Measurements from ENCODE around the gene CLDN4.

CLDN4 gene

DNA sequence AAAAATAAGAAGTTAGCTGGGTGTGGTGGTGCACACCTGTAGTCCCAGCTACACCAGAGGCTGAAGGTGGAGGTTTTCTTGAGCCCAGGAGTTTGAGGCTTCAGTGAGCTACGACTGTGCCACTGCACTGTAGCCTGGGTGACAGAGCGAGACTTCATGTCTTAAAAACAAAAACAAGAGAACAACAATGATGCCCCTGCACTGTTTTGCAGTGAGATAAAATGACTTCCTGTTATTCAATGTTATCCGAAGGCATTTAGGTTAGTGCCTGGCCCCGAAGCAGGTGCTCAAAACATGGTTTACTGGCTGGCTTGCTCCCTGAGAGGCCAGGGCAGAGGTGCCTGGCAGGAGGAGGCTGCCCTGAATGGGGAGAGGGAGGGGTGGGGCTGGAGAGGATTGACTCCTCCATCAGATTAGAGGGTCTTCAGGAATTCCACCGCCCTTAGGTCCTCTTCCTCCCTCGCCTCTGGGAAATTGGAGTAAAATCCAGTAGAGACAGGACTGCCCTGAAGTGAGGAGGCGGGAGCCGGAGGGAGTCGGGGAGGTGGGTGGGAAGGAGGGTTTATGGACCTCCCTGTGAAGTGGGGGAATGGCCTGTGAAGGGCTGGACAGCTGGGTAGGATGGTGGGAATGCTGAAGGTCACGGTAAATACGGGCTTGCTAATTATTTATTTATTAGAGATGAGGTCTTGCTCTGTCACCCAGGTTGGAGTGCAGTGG, 6.8 kb upstream of the CLDN4 start:
- peak overlapping the region; percentile 93 for H3K27ac ChIP-seq
- no peak for DNase-seq (ENCODE audit: low spot score)
- TF ChIP-seq, protein P1, sequence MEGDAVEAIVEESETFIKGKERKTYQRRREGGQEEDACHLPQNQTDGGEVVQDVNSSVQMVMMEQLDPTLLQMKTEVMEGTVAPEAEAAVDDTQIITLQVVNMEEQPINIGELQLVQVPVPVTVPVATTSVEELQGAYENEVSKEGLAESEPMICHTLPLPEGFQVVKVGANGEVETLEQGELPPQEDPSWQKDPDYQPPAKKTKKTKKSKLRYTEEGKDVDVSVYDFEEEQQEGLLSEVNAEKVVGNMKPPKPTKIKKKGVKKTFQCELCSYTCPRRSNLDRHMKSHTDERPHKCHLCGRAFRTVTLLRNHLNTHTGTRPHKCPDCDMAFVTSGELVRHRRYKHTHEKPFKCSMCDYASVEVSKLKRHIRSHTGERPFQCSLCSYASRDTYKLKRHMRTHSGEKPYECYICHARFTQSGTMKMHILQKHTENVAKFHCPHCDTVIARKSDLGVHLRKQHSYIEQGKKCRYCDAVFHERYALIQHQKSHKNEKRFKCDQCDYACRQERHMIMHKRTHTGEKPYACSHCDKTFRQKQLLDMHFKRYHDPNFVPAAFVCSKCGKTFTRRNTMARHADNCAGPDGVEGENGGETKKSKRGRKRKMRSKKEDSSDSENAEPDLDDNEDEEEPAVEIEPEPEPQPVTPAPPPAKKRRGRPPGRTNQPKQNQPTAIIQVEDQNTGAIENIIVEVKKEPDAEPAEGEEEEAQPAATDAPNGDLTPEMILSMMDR (conservative IDR thresholded peaks at IDR 0.05; ENCODE audit: low read depth), result no peak
- ChIA-PET CTCF (no interaction called here), POLR2A (ENCODE audit: low non-redundant PET) (no interaction called here)

DNA sequence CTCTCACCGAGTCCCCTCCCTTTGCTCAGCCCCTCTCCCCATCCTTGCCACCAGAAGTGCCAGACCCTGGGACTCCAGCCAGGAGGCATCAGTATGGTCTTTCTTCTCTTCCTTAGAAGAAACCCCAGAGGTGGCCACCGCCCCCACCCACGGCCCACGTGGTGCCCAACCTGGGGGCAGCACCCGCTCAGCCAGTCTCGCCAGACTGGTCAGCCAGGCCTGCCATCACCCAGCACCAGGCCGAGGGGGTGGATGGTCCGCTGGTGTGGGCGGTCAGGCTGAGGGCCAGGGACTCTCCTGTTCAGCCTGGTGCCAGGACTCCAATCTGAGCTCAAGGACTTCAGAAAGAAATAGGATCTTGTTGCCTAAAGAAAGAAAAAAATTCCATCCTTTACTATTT, 5.8 kb upstream of the CLDN4 start:
- POLR2A ChIA-PET (ENCODE audit: low non-redundant PET), result no interaction called here
- CTCF ChIA-PET, result no interaction called here
- TF ChIP-seq, protein P1 (conservative IDR thresholded peaks at IDR 0.05; ENCODE audit: low read depth), result no peak
- DNase-seq (ENCODE audit: low spot score), result no peak
- 0 out of 2 replicates have a peak overlapping the region, but pooled peaks have one; percentile 4 for H3K27ac ChIP-seq

DNA sequence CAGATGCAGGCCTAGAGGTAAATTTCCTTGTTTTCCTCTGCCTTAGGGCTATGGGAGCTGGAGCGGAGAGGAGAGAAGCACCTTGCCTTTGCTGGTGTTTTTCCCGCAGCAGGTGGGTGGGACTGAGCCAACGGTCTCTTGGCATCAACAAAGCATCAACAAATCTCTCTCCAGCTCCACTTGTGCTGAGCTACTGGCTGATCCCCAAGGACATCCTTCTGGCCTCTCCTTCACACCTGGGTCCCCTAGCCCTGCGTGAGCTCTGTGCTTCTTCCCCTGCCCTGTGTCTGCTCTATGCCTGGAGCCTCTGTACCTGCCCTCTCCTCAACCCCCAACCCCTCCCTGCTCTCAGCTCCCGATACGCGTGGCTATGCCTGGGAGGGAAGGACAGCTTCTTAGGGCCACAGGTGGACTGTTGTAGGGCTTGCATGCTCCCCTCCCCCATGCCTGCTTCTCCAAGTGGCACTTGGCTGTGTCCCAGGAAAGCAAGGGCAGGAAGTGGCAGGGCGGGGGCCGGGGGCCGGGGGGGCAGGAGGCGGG, 3.2 kb upstream of the CLDN4 start:
- CTCF ChIA-PET, result no interaction called here
- DNase-seq (ENCODE audit: low spot score), result no peak
- H3K27ac ChIP-seq, result peak overlapping the region; percentile 83
- POLR2A ChIA-PET (ENCODE audit: low non-redundant PET), result interaction anchor here (0.6 kb wide), 1 partner anchor 15 kb away, joined by 3 read pairs; the partner anchor contains the start of gene METTL27
- TF ChIP-seq, protein P1 (conservative IDR thresholded peaks at IDR 0.05; ENCODE audit: low read depth), result no peak

DNA sequence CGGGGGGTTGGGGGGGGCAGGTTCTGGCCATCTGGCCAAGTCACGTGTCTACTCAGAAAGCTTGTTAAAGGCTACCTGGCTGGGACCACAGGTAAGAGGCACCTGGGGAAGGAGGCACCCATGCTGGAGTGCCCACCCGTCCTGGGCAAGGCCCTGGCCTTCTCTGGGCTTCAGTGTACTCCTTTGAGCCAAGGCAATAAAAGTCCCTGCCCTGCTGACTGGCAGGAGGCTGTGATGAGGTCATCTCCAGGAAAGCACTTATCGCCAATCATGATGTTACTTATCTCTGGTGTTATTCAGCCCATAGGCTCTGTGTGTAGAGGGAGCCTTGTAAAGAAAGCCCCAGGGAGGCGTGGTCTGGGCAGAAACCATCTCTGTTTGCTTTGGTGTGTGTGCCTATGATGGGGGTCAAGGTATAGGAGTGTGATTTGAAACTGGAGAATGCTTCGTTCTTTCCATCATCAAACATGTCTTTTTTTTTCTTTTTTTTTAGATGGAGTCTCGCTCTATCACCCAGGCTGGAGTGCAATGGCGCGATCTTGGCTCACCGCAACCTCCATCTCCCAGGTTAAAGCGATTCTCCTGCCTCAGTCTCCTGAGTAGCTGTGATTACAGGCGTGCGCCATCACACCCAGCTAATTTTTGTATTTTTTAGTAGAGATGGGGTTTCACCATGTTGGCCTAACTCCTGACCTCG, 2.5 kb upstream of the CLDN4 start:
- DNase-seq (ENCODE audit: low spot score), result no peak
- peak overlapping the region; percentile 83 for H3K27ac ChIP-seq
- TF ChIP-seq, protein P1 (conservative IDR thresholded peaks at IDR 0.05; ENCODE audit: low read depth), result no peak
- CTCF ChIA-PET, result no interaction called here
- POLR2A ChIA-PET (ENCODE audit: low non-redundant PET), result interaction anchor here (0.6 kb wide), 1 partner anchor 14 kb away, joined by 3 read pairs; the partner anchor contains the start of gene METTL27

DNA sequence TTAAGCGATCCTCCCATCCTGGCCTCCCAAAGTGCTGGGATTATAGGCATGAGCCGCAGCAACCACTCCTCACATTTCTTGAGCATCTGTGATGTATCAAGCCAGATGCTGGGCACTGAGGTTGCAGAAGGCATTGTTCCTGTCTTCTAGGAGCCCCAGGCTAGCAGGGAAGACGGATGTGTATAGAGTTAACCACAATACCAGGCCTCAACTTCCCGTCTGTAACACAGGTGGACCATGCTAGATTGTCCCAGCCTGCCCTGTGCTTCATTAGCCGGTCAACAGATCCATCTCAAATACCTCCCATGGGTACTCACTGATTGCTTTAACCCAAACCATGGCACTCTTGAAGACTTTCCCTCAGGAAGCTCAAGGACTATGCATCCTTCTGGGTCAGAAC, 1.8 kb upstream of the CLDN4 start:
- CTCF ChIA-PET, result no interaction called here
- H3K27ac ChIP-seq, result peak overlapping the region; percentile 83
- TF ChIP-seq, protein P1 (conservative IDR thresholded peaks at IDR 0.05; ENCODE audit: low read depth), result no peak
- DNase-seq (ENCODE audit: low spot score), result no peak
- POLR2A ChIA-PET (ENCODE audit: low non-redundant PET), result no interaction called here

DNA sequence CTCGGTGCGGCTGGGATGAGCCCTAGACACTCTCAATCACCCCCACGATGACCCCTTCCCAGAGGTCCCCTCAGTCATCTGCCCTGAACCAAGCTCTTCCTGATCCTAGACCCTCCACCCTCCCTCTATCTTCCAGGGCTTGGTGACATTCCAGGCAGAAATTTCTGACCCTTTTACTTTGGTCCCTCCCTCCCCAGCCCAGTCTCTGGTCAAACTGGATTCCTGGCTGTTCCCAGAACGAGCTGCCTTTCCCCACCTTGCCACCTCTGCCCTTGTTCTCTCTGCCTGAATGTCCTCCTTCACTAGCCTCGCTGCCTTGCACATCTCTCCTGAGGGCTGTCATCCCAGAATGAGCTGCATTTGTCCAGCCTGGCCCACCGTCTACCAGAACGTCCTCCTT, 1.3 kb upstream of the CLDN4 start:
- no peak overlapping the region for H3K27ac ChIP-seq
- TF ChIP-seq, protein P1 (conservative IDR thresholded peaks at IDR 0.05; ENCODE audit: low read depth), result no peak
- POLR2A ChIA-PET (ENCODE audit: low non-redundant PET), result interaction anchor here (0.6 kb wide), 1 partner anchor 91 kb away, joined by 3 read pairs; the partner anchor contains the start of gene ABHD11
- CTCF ChIA-PET, result no interaction called here
- no peak for DNase-seq (ENCODE audit: low spot score)

Measured in RWPE1 (cell line).